Choroid plexus epithelial cell (primary cell): ENCODE data around the gene BRMS1L.

ENCODE experiments used
- DNase-seq: peaks from one replicate; pipeline ENCODE4 v3.0.0-alpha.2; 2010; ENCODE audit warnings: low read depth
- H3K4me3 ChIP-seq: 2 replicates; pipeline ENCODE4 v1.5.1; 2011; ENCODE audit warnings: low read depth, mild to moderate bottlenecking, control low read depth, low read length, moderate library complexity
- TF ChIP-seq, protein P1 (sequence below): conservative IDR thresholded peaks from 2 replicates; pipeline ENCODE4 v1.5.1; 2011; ENCODE audit warnings: low read depth, mild to moderate bottlenecking, control low read depth, inconsistent platforms, low read length, moderate library complexity

BRMS1L gene

DNA sequence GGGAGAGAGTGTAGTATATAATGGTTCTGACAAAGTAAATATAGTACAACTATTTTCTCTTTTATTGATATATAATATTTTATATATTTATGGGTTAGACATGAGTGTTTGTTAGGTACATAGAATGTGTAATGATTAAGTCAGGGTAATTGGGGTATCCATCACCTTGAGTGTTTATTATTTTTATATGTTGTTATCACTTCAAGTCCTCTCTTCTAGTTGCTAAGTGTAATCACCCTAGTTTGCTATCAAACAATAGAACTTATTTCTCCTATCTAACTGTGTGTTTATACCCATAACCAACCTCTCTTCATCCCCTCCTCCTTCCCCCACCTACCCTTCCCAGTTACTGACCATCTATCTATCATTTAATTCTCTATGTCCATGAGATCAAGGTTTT, 64.2 kb downstream of the BRMS1L start:
- TF ChIP-seq, protein P1, sequence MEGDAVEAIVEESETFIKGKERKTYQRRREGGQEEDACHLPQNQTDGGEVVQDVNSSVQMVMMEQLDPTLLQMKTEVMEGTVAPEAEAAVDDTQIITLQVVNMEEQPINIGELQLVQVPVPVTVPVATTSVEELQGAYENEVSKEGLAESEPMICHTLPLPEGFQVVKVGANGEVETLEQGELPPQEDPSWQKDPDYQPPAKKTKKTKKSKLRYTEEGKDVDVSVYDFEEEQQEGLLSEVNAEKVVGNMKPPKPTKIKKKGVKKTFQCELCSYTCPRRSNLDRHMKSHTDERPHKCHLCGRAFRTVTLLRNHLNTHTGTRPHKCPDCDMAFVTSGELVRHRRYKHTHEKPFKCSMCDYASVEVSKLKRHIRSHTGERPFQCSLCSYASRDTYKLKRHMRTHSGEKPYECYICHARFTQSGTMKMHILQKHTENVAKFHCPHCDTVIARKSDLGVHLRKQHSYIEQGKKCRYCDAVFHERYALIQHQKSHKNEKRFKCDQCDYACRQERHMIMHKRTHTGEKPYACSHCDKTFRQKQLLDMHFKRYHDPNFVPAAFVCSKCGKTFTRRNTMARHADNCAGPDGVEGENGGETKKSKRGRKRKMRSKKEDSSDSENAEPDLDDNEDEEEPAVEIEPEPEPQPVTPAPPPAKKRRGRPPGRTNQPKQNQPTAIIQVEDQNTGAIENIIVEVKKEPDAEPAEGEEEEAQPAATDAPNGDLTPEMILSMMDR: no peak
- no peak overlapping the region for H3K4me3 ChIP-seq
- DNase-seq: no peak

DNA sequence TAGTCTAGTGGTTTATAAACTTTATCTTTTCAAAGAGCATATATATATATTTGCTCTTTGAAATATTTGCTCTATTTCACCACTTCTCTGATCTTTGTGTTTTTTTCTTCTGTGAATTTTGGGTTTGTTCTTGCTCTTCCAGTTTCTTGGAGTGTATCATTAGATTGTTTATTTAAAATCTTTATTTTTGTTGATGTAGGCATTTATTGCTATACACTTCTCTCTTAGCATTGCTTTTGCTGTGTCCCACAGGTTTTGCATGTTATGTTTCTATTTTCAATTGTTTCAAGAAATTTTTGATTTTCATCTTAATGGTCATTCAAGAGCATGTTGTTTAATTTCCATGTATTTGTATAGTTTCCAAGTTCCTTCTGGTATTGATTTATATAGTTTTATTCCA, 69.1 kb downstream of the BRMS1L start:
- no peak for DNase-seq
- H3K4me3 ChIP-seq: no peak overlapping the region
- TF ChIP-seq, protein P1: no peak

DNA sequence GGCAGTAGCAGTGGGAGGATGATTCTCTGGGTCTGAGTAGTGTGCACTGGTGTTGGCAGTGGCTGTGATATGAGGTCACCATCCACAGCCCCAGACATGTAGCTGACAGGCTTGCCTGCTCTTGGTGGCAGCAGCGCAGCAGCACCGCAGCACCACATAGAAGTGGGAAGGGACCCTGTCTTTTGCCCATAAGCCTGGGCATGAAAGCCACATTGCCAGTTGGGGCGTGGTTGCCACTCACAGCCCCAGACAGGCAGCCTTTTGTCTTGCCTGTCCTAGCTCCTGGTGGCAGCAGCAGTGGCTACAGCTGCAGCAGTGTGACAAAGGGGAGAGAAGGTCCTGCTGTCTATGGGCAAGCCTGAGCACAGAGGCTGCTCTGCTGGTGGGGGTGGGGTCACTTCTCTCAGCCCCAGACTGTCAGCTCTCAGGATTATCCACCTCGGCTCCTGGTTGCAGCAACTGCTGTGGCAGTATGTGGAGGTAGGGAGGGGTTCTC, 71.5 kb downstream of the BRMS1L start:
- DNase-seq: no peak
- TF ChIP-seq, protein P1: no peak
- H3K4me3 ChIP-seq: no peak overlapping the region

DNA sequence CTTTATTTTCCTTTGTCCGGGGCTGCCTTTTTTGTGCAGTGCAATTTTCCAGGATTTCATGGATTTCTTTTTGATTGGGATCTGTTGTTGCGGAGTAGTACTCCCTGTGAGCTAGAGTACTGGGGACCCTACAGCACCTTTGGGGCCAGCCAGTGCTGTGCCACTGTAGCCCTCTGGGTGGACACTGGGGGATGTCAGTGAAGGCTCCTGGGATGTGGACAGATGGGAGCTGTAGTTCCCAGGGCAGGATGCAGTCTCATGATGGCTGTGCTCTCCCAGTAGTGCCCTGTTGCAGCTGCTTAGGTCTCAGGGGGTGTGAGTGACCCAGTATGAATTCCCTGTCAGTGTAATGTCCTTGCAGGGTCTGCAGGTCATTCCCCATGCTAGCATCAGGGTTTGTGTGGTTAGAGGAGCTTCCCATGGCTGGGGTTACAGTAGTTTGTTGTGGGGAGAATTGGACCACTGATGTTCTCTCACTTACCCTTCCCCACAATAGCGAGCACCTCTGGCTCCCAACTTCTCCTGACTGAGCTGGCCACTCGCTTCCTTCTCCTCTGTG, 72.2 kb downstream of the BRMS1L start:
- H3K4me3 ChIP-seq: no peak overlapping the region
- TF ChIP-seq, protein P1: no peak

DNA sequence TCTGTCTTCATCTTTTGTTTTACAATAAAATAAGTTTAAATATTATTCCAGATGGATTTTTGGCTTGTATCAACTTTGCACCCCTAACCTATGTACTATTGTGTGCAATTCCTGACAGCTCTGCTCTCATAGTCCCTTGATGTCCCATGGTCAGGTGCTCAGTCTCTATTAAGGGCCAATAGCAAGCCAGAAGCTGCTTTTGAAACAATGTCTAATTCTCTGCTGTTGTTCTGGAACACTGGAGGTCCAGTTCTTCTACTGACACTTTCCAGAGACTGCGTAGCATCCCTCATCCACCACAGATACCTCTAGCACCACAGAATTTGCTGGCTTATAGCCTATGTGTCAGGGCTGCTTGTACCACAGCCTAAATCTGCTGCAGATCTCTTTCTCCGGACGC, 74.6 kb downstream of the BRMS1L start:
- H3K4me3 ChIP-seq: no peak overlapping the region
- TF ChIP-seq, protein P1: no peak
- DNase-seq: no peak

More for the DNA sequence above, 72.2 kb downstream of the BRMS1L start:
- DNase-seq: no peak

DNA sequence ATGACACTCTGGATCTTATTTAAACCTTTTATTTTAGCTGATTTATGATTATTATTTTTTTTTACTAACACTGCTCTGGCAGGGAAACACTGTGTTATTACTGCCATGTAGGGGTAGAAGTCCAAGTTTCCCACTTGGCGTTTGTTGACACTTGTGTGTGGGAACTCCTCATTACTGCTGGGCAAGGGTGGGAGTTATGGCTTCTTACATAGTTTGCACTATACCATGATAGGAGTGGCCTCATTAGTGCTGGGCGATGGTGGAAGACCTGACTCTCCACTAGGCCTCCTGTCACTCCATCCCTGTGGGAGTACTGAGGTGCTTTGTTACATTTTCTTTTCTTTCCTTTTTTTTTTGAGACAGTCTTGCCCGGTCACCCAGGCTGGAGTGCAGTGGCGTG, 83.5 kb downstream of the BRMS1L start:
- no peak for DNase-seq
- H3K4me3 ChIP-seq: no peak overlapping the region

DNA sequence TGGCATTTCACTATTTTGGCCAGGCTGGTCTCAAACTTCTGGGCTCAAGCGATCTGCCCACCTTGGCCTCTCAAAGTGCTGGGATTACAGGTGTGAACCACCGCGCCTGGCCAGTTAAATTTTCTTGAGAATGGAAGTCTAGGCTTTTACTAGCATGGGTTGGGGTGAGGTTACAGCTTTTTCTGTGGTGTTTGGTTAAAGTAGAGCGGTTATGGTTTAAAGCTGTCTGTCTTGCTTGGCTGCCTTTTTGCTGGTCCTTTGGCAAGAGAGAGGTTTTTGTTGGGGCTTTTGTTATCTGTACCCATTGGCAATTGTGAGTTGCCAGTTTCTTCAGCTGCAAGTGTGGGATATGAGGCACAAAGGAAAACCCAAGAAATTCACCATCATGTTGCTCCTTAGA, 84.1 kb downstream of the BRMS1L start:
- TF ChIP-seq, protein P1: no peak
- no peak overlapping the region for H3K4me3 ChIP-seq
- no peak for DNase-seq

More for the DNA sequence above, 83.5 kb downstream of the BRMS1L start:
- TF ChIP-seq, protein P1: no peak
